Measurements from ENCODE around the gene EMC8.

DNA sequence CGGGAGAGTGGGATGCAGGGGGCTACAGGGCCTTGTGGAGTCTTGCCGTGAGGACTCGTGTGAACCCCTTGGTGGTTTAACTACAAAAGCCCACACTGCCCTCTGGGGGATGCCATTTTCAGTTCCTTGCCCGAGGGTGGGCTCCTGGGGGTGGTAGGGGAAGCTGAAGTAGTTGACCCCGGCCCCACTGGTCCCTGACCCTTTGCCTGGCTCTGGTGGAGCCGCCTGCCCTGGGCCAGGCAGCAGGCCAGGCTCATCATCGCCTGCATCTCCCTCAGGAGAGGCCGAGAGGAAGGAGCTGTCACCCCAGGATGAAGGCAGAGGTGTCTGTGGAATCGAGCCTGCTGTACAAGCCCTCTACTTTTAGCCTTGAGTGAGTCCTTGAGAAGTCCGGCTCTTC, 10.3 kb upstream of the EMC8 start:
- TF ChIP-seq, protein P1, sequence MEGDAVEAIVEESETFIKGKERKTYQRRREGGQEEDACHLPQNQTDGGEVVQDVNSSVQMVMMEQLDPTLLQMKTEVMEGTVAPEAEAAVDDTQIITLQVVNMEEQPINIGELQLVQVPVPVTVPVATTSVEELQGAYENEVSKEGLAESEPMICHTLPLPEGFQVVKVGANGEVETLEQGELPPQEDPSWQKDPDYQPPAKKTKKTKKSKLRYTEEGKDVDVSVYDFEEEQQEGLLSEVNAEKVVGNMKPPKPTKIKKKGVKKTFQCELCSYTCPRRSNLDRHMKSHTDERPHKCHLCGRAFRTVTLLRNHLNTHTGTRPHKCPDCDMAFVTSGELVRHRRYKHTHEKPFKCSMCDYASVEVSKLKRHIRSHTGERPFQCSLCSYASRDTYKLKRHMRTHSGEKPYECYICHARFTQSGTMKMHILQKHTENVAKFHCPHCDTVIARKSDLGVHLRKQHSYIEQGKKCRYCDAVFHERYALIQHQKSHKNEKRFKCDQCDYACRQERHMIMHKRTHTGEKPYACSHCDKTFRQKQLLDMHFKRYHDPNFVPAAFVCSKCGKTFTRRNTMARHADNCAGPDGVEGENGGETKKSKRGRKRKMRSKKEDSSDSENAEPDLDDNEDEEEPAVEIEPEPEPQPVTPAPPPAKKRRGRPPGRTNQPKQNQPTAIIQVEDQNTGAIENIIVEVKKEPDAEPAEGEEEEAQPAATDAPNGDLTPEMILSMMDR (conservative IDR thresholded peaks at IDR 0.05 in 1 of 2, IDR thresholded peaks at IDR 0.05 in 1 of 2; ENCODE audit: extremely low read depth in 1 of 2, insufficient read depth in 1 of 2, low read depth in 1 of 2, low read length in 2 of 2), result no peak
- TF ChIP-seq EZH2 (IDR thresholded peaks at IDR 0.05; ENCODE audit: borderline replicate concordance, low read length), result no peak

Data from mammary epithelial cell (primary cell).